Measurements from ENCODE around the gene SLC25A18. TPM values are rescaled to one million over a fixed set of nuclear protein-coding genes. Genes with fewer than 3 reads are reported as not detected.

SLC25A18 gene
- total and polyA plus RNA-seq, 7 donors = 0.56 to 10.4 (median 5.7) TPM

DNA sequence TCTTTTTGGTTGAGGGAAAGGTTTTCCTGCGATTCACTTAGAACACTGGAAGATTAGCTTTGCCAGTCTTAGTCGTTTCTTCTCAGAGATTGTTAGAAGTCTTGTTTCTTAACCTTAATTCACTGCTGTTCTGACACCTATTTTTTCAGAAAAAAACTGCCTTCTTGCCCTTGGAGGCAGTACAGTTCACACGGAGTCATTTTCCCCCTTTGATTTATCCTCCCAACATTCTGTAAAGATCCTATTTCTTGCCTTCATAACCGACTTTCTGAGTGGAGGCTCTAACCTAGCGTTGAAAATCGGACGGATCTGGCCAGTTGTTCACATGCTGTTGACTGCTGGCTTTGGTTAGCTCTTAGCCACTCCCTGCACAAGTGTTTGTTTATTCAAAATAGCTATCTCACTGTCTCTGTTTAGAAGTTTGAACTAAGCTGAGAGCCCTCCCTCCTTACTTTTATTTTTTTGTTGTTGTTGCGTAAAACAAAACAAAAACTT, 76.0 kb downstream of the SLC25A18 start:
- TF ChIP-seq, protein P1, sequence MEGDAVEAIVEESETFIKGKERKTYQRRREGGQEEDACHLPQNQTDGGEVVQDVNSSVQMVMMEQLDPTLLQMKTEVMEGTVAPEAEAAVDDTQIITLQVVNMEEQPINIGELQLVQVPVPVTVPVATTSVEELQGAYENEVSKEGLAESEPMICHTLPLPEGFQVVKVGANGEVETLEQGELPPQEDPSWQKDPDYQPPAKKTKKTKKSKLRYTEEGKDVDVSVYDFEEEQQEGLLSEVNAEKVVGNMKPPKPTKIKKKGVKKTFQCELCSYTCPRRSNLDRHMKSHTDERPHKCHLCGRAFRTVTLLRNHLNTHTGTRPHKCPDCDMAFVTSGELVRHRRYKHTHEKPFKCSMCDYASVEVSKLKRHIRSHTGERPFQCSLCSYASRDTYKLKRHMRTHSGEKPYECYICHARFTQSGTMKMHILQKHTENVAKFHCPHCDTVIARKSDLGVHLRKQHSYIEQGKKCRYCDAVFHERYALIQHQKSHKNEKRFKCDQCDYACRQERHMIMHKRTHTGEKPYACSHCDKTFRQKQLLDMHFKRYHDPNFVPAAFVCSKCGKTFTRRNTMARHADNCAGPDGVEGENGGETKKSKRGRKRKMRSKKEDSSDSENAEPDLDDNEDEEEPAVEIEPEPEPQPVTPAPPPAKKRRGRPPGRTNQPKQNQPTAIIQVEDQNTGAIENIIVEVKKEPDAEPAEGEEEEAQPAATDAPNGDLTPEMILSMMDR (IDR thresholded peaks at IDR 0.05) = no peak
- no peaks in the 10 kb centered on the region for H3K9me3 ChIP-seq
- H3K27ac ChIP-seq = peak overlapping the region; percentile 93
- H3K36me3 ChIP-seq (ENCODE audit: insufficient read depth in 1 of 2, low read depth in 1 of 2) = no peaks in the 10 kb centered on the region
- peaks cover 5% of the 10 kb centered on the region for H3K4me1 ChIP-seq
- 2 to 3% (median 2%) methylated on average over 8 of the region's 8 CpGs for WGBS, 3 donors
- H3K4me3 ChIP-seq = peak overlapping the region; percentile 85
- ATAC-seq (peak; percentile 66 to 81 (median 74)), DNase-seq (no peak)
- no peaks in the 10 kb centered on the region for H3K27me3 ChIP-seq (ENCODE audit: insufficient read depth in 3 of 3, low read length in 2 of 3)
- intact Hi-C loops (cut with DNase I) = no loop called here

Other genes starting within 250 kb of the SLC25A18 start
- gene CECR2, start 194.0 kb upstream of the SLC25A18 start, total RNA-seq = 10 to 100 TPM; 19.6 to 24.1 (median 20.5) TPM
- 1 to 10 TPM; 1.7 to 8.1 (median 3.1) TPM for gene CECR2, start 194.0 kb upstream of the SLC25A18 start, polyA plus RNA-seq
- gene ATP6V1E1, start 65.3 kb downstream of the SLC25A18 start, total RNA-seq = 100 to 1,000 TPM; 122 to 185 (median 142) TPM
- 100 to 1,000 TPM; 158 to 263 (median 210) TPM for gene ATP6V1E1, start 65.3 kb downstream of the SLC25A18 start, polyA plus RNA-seq
- gene BCL2L13, start 75.3 kb downstream of the SLC25A18 start, total RNA-seq = 100 to 1,000 TPM; 123 to 201 (median 130) TPM
- gene BCL2L13, start 75.3 kb downstream of the SLC25A18 start, polyA plus RNA-seq = 100 to 1,000 TPM in 1 of 3 donors, 10 to 100 TPM in 2; 67.0 to 165 (median 89.0) TPM
- gene BID, start 211.0 kb downstream of the SLC25A18 start, total RNA-seq = 10 to 100 TPM in 2 of 4 donors, 1 to 10 TPM in 2; 5.6 to 19.4 (median 8.3) TPM
- gene BID, start 211.0 kb downstream of the SLC25A18 start, polyA plus RNA-seq = 10 to 100 TPM in 1 of 3 donors, 1 to 10 TPM in 2; 7.8 to 27.4 (median 9.9) TPM

Measured in psoas muscle (tissue), 8 donors.